ENCODE results near the gene PITPNC1. TPM values are rescaled to one million over a fixed set of nuclear protein-coding genes. Genes with fewer than 3 reads are reported as not detected.
"Not testable (repeated sequence)": the region's sequence is repeated elsewhere in the genome, so short reads cannot be mapped to it uniquely, and the experiment has no call there.

The PITPNC1 gene
- total RNA-seq, 1 experiment from 2014 or later, result 4.2 TPM

GRCh38 chr17:67471118-67471517, 94.0 kb downstream of the PITPNC1 start:
- CTCF ChIA-PET, result no interaction called here
- no peaks in the 10 kb centered on the region for H3K27me3 ChIP-seq (replicated peaks; ENCODE audit: control insufficient read depth, insufficient read depth, low read length)
- no peak for TF ChIP-seq CTCF (IDR thresholded peaks at IDR 0.05; ENCODE audit: insufficient read depth in 1 of 2, low read depth in 1 of 2, low read length in 1 of 2, severe bottlenecking in 1 of 2, unreplicated experiment in 1 of 2)
- no peaks in the 10 kb centered on the region for H3K4me1 ChIP-seq
- Mint-ChIP-seq H3K4me3 (ENCODE audit: unreplicated experiment) (no peak overlapping the region), H3K4me1 (ENCODE audit: low read depth, unreplicated experiment) (no peaks in the 10 kb centered on the region), H3K27me3 (ENCODE audit: insufficient read depth, unreplicated experiment) (no peaks in the 10 kb centered on the region), H3K27ac (ENCODE audit: unreplicated experiment) (no peak overlapping the region), H3K9me3 (ENCODE audit: unreplicated experiment) (peaks cover 11% of the 10 kb centered on the region), H3K36me3 (ENCODE audit: insufficient read depth, unreplicated experiment) (no peaks in the 10 kb centered on the region)
- H3K4me3 ChIP-seq (ENCODE audit: low read depth, low read length), result no peak overlapping the region
- H3K9me3 ChIP-seq, result peaks cover 7% of the 10 kb centered on the region; the same call in 1 of the 2 replicates
- POLR2A ChIA-PET, result no interaction called here
- intact Hi-C loops (cut with micrococcal nuclease; ENCODE audit: unreplicated experiment), result loop anchor here (10.0 kb wide), 1 partner anchor 134 kb away; no protein-coding TSS in a partner anchor
- DNase-seq, result no peak
- H3K36me3 ChIP-seq (ENCODE audit: control insufficient read depth, insufficient read depth, low read length), result no peaks in the 10 kb centered on the region
- no TSS peak for BruUV-seq (replicated peaks)

- H3K4me1 Mint-ChIP-seq (ENCODE audit: low read depth, unreplicated experiment); CTCF ChIA-PET; H3K9me3 ChIP-seq; H3K36me3 ChIP-seq (ENCODE audit: control insufficient read depth, insufficient read depth, low read length); DNase-seq; BruUV-seq (replicated peaks); H3K27me3 Mint-ChIP-seq (ENCODE audit: insufficient read depth, unreplicated experiment); H3K4me3 ChIP-seq (ENCODE audit: low read depth, low read length); H3K27me3 ChIP-seq (replicated peaks; ENCODE audit: control insufficient read depth, insufficient read depth, low read length); H3K27ac Mint-ChIP-seq (ENCODE audit: unreplicated experiment); H3K4me1 ChIP-seq; H3K4me3 Mint-ChIP-seq (ENCODE audit: unreplicated experiment); H3K36me3 Mint-ChIP-seq (ENCODE audit: insufficient read depth, unreplicated experiment): not testable (repeated sequence)
- intact Hi-C loops (cut with micrococcal nuclease; ENCODE audit: unreplicated experiment), result loop anchor here (10.0 kb wide), 1 partner anchor 132 kb away; no protein-coding TSS in a partner anchor
- peaks cover 11% of the 10 kb centered on the region for H3K9me3 Mint-ChIP-seq (ENCODE audit: unreplicated experiment)
- POLR2A ChIA-PET, result interaction anchor here (0.6 kb wide), 2 partner anchors 42 to 383 kb away, joined by 5 to 8 read pairs; no protein-coding TSS in a partner anchor
Measured at GRCh38 chr17:67472606-67473005, 95.5 kb downstream of the PITPNC1 start.

- H3K4me1 ChIP-seq, result no peaks in the 10 kb centered on the region
- H3K4me3 ChIP-seq (ENCODE audit: low read depth, low read length), result no peak overlapping the region
- ChIA-PET CTCF (no interaction called here), POLR2A (no interaction called here)
- intact Hi-C loops (cut with micrococcal nuclease; ENCODE audit: unreplicated experiment), result loop anchor here (2.0 to 10.0 kb wide), 2 partner anchors 95 to 131 kb away; no protein-coding TSS in a partner anchor
- peaks cover 11% of the 10 kb centered on the region for H3K9me3 Mint-ChIP-seq (ENCODE audit: unreplicated experiment)
- H3K36me3 ChIP-seq (ENCODE audit: control insufficient read depth, insufficient read depth, low read length), result no peaks in the 10 kb centered on the region
- H3K27ac Mint-ChIP-seq (ENCODE audit: unreplicated experiment), result no peak overlapping the region
- H3K4me3 Mint-ChIP-seq (ENCODE audit: unreplicated experiment), result no peak overlapping the region
- DNase-seq, result no peak
- TF ChIP-seq CTCF (IDR thresholded peaks at IDR 0.05; ENCODE audit: insufficient read depth in 1 of 2, low read depth in 1 of 2, low read length in 1 of 2, severe bottlenecking in 1 of 2, unreplicated experiment in 1 of 2), result no peak
- BruUV-seq (replicated peaks), result no TSS peak
- H3K27me3 ChIP-seq (replicated peaks; ENCODE audit: control insufficient read depth, insufficient read depth, low read length), result no peaks in the 10 kb centered on the region
- no peaks in the 10 kb centered on the region for H3K4me1 Mint-ChIP-seq (ENCODE audit: low read depth, unreplicated experiment)
- H3K9me3 ChIP-seq, result peaks cover 7% of the 10 kb centered on the region; the same call in 1 of the 2 replicates
- H3K27me3 Mint-ChIP-seq (ENCODE audit: insufficient read depth, unreplicated experiment), result no peaks in the 10 kb centered on the region
- H3K36me3 Mint-ChIP-seq (ENCODE audit: insufficient read depth, unreplicated experiment), result no peaks in the 10 kb centered on the region
Measured at GRCh38 chr17:67474081-67474661, 97.1 kb downstream of the PITPNC1 start.
